DMS53 treated with DMSO at 0.1 percent for 48 hours (cell line): ENCODE measurements around the gene DEPDC5.
"Not testable (repeated sequence)": the region's sequence is repeated elsewhere in the genome, so short reads cannot be mapped to it uniquely, and the experiment has no call there.

Experiments
- DNase-seq: peaks from one replicate; lab custom pipeline; 2025; ENCODE audit not compliant: unreplicated experiment; lab: John Stamatoyannopoulos, UW

DEPDC5 gene

GRCh38 chr22:31753634-31754501, at the start of gene DEPDC5:
TSS of gene DEPDC5 (plus strand) at chr22:31754019. CDS start at chr22:31754922, 903 bp downstream.
- DNase-seq: peak; percentile 55

DNA sequence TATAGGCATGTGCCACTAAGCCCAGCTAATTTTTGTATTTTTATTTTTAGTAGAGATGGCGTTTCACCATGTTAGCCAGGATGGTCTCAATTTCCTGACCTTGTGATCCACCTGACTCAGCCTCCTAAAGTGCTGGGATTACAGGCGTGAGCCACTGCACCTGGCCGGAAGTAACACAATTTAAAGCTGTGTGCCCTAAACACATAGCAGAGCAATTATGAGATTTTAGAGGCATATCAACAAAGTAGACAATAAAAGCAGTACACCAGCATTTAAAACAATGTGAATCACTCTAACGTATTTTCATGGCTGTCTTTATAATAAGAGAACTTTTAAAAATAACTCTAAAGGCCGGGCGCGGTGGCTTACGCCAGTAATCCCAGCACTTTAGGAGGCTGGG, 46.3 kb upstream of the DEPDC5 start:
- no peak for DNase-seq

- not testable (repeated sequence) for DNase-seq
Observed at GRCh38 chr22:31711226-31711625, 42.6 kb upstream of the DEPDC5 start.

DNA sequence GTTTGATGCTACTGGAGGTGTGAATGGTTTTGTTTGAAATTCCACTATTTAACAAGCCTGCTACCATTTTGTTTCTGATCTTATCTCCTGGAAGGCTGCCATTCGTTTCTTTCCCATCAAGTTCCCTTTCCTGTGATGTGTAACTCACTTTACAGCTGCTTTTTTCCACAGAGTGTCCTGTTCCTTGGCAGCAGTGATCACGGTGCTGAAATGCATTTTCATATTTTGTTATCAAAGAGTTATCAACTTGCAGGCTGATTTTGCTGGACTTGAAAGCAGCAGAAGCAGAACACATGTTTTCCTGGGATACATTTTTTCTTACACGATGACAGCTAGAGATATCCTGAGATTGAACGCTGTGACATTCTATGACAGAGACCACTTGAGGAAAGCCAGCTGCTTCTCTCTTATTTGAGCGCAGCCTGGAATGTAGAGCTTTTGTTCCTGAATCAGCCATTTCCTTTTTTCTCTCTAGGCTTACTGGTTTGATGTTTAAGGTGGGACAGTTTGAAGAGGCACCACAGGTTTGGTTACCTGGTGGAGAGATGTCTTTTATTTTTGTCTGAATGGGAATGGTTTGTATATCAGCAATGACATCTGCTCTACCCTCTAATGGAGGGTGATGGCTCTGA, 38.6 kb upstream of the DEPDC5 start:
- no peak for DNase-seq

DNA sequence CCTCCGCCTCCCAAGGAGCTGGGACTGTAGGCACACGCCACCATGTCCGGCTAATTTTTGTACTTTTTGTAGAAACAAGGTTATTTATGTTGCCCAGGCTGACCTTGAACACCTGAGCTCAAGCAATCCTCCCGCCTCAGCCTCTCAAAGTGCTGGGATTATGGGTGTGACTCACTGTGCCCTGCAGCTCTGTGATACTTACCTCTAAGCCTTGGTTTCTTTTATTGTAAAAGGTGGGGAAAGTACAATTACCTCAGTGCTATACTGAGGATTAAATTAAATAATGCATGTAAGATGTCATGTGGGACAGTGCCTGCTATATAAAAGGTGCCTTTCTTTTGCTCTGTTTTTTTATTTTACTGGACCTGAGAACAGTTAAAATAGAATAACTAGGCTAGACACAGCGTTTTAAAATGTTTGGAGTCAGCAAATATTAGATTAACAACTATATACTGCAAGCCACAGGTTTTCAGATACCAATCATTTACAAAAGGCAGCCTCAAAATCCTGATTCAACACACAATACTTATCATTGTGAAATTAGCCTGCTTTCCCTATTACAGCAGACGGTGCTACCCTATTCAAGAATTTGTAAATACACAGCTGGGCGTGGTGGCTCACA, 33.9 kb upstream of the DEPDC5 start:
- DNase-seq: no peak

GRCh38 chr22:31723723-31724122, 30.1 kb upstream of the DEPDC5 start:
- DNase-seq: no peak

- no peak for DNase-seq
Observed at GRCh38 chr22:31726692-31727091, 27.1 kb upstream of the DEPDC5 start.

- DNase-seq: no peak
Observed at GRCh38 chr22:31728857-31729256, 25.0 kb upstream of the DEPDC5 start.

GRCh38 chr22:31730344-31730711, 23.5 kb upstream of the DEPDC5 start:
- no peak for DNase-seq

- DNase-seq: no peak
Observed at GRCh38 chr22:31732089-31732829, 21.6 kb upstream of the DEPDC5 start.

DNA sequence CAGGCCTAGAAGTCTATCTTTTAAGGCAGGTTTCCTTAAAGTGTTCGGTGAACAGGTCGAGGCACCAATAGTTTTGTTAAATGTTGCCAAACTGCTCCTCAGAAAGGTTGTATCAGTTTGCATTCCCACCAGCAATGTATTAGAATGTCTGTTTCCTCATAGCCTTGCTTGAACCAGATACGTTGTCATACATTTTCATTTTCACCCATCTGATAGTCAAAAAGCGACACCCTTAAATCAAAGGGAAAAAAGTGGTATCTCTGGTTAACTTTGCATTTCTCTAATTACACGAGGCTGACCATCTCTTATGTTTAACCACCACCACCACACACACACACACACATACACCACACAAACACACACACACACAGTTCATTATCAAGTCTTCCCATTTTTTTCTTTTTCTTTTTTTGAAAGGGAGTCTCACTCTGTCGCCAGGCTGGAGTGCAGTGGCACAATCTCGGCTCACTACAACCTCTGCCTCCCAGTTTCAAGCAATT, 20.2 kb upstream of the DEPDC5 start:
- no peak for DNase-seq

- no peak for DNase-seq
Observed at GRCh38 chr22:31734512-31734911, 19.3 kb upstream of the DEPDC5 start.

GRCh38 chr22:31736458-31736857, 17.4 kb upstream of the DEPDC5 start:
- no peak for DNase-seq

DNA sequence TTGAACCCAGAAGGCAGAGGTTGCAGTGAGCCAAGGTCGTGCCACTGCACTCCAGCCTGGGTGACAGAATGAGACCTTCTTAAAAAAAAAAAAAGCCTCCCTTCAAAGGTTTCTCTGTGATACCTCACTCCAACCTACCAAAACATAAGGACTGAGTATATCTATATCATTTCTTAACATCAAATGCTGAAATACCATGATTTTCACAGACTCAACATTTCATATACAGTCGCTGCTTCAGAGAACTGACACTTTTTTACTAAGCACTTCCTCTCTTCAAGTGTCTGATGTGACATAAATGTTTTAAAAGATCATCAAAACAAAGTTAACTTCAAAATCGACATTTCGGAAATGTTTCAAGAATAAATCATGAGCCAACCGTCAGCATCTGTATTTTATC, 15.9 kb upstream of the DEPDC5 start:
- no peak for DNase-seq

- no peak for DNase-seq
Observed at GRCh38 chr22:31738566-31738965, 15.3 kb upstream of the DEPDC5 start.

DNA sequence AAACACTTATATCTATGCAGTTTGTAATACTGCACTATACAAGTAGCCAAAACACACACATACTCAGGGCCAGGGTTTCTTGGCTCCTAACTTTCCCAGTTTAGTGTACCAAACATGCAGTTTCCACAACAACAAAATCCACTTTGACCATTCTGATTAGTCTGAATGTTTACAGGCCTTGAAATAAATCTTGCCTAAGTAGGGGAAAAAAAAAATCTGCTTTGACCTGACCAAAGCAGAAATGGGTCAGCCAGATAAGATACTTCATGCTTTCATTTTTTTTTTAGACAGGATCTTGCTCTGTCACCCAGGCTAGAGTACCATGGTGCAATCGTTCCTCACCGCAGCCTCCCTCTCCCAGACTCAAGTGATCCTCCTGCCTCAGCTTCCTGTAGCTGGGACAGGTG, 14.0 kb upstream of the DEPDC5 start:
- no peak for DNase-seq

DNA sequence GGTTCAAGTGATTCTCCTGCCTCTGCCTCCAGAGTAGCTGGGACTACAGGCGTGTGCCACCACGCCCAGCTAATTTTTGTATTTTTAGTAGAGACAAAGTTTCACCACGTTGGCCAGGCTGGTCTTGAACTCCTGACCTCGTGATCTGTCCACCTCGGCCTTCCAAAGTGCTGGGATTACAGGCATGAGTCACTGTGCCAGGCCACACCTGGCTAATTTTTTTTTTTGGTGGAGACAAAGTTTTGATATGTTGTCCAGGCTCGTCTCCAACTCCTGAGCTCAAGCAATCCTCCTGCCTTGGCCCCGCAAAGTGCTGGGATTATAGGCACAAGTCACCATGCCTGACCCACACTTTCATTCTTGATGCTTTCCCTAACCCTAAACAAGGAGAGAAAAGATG, 13.5 kb upstream of the DEPDC5 start:
- not testable (repeated sequence) for DNase-seq

- no peak for DNase-seq
Observed at GRCh38 chr22:31742115-31742514, 11.7 kb upstream of the DEPDC5 start.

DNA sequence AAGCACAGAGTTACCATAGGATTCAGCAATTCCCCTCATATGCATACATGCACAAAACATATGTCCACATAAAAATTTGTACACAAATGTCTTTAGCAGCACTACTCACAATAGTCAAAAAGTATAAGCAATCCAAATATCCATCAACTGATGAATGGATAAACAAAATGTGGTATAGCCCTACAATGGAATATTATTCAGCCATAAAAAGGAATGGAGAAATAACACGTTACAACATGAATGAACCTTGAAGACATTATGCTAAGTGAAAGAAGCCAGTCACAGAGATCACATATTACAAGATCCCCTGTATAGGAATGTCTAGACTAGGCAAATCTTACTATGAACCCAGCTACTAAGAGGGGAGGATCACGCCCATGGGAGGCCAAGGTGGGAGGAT, 11.1 kb upstream of the DEPDC5 start:
- DNase-seq: no peak

DNA sequence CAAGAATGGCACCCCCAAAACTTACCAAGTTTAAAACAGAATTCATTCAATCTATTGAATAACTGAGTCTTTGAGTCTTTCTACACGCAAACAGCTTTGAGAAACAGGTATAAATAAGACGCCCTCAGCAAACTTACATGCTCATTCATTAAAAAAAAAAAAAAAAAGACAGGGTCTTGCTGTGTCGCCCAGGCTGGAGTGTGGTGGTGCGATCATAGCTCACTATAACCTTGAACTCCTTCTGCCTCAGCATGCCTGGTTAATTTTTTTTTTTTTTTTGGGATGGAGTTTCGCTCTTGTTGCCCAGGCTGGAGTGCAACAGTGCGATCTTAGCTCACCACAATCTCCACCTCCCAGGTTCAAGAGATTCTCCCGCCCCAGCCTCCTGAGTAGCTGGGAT, 9.9 kb upstream of the DEPDC5 start:
- DNase-seq: no peak

DNA sequence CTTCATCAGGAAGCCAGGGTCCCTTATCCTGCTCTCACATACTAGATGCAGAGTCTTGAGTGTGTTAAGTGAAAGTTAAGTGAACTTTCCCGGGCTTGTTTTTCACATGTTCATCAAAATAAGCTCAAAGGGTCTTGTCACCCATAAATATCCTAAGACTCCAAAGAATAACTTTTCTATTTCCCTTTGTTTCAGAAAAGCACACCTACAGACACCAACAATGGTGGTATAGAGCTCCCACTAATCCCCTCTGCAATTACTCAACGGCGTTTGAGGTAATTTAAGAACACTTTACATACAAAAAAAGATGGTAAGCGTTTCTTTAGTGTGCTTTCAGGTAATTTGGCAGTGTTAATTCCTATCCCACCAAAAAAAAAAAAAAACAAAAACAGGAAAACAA, 6.4 kb upstream of the DEPDC5 start:
- no peak for DNase-seq
